Endothelial cell of umbilical vein (primary cell): ENCODE data around the gene TNPO1. TPM values are rescaled to one million over a fixed set of nuclear protein-coding genes. Genes with fewer than 3 reads are reported as not detected.

Experiments used
- BruUV-seq: library from RNA; stranded (reverse); fragments of 400-500 nt; replicated peaks from 2 replicates; lab custom pipeline; 2021; lab: Mats Ljungman, UMichigan
- CTCF ChIA-PET: fragments of 300-600, 350-600 bp; sonication (Branson Sonifier 250); formaldehyde crosslinking; loops from one replicate; lab custom pipeline; 2021; ENCODE audit warnings: antibody characterized with exemption, inconsistent platforms; lab: Charles Lee
- POLR2A ChIA-PET: fragments of 300-600, 350-600 bp; sonication (Branson Sonifier 250); formaldehyde crosslinking; loops from one replicate; lab custom pipeline; 2021; ENCODE audit warnings: antibody characterized with exemption, inconsistent platforms; lab: Charles Lee
- DNase-seq: peaks from one replicate; pipeline ENCODE4 v3.0.0-alpha.2; 2011; ENCODE audit warnings: low read depth, low spot score
- FAIRE-seq: peaks from 2 replicates; lab custom pipeline; 2011; peaks lifted over from hg19 to GRCh38; lab: Jason Lieb, UNC
- H2AFZ ChIP-seq: 2 replicates; pipeline ENCODE4 v1.6.0; 2012; ENCODE audit warnings: low read depth, low read length, control low read depth, inconsistent platforms
- H3K27ac ChIP-seq: 2 replicates; pipeline ENCODE4 v1.5.1; 2011; ENCODE audit warnings: low read depth, mild to moderate bottlenecking, control low read depth, low read length, moderate library complexity; ENCODE audit not compliant: insufficient read depth
- H3K27me3 ChIP-seq, 2 experiments: 2 replicates each; pipeline versions ENCODE4 v1.6.0 to v1.6.1; 2011; ENCODE audit warnings: low read length in 2 of 2, mixed read lengths in 1 of 2; ENCODE audit not compliant: control insufficient read depth in 2 of 2, insufficient read depth in 2 of 2
- H3K36me3 ChIP-seq, 2 experiments: 2 replicates in 1 of 2; 3 replicates in 1 of 2; pipeline ENCODE4 v1.5.1; 2011; ENCODE audit warnings: low read length in 2 of 2, mild to moderate bottlenecking in 1 of 2, moderate library complexity in 1 of 2; ENCODE audit not compliant: control insufficient read depth in 2 of 2, insufficient read depth in 2 of 2; ENCODE audit errors: extremely low read depth in 1 of 2
- H3K4me1 ChIP-seq: 3 replicates; pipeline ENCODE4 v1.5.1; 2011; ENCODE audit warnings: mild to moderate bottlenecking, low read length; ENCODE audit not compliant: control insufficient read depth, insufficient read depth; ENCODE audit errors: extremely low read depth
- H3K4me2 ChIP-seq: 2 replicates; pipeline ENCODE4 v1.6.1; 2011; ENCODE audit warnings: low read length, control low read depth, mixed read lengths; ENCODE audit not compliant: insufficient read depth
- H3K4me3 ChIP-seq, 3 experiments: fragments of 200-600 bp in 1 of 3; sonication (generic), shearing (Covaris generic) in 1 of 3; replicated peaks in 1 of 3; 2 replicates each; pipeline ENCODE4 v1.5.1; 2011 to 2016; ENCODE audit warnings: control low read depth in 3 of 3, low read length in 3 of 3, mild to moderate bottlenecking in 2 of 3, inconsistent platforms in 1 of 3, low read depth in 1 of 3, moderate library complexity in 1 of 3; ENCODE audit not compliant: insufficient read depth in 1 of 3
- H3K79me2 ChIP-seq: 2 replicates; pipeline ENCODE4 v1.6.0; 2012; ENCODE audit warnings: low read length, inconsistent platforms; ENCODE audit not compliant: control insufficient read depth, insufficient read depth
- H3K9ac ChIP-seq: replicated peaks from 2 replicates; pipeline ENCODE3; 2011; ENCODE audit warnings: low read length, control low read depth; ENCODE audit not compliant: insufficient read depth; ENCODE audit errors: extremely low read depth
- H3K9me1 ChIP-seq: replicated peaks from 3 replicates; pipeline ENCODE4 v1.6.0; 2011; ENCODE audit warnings: mild to moderate bottlenecking, low read length; ENCODE audit not compliant: control insufficient read depth, insufficient read depth; ENCODE audit errors: extremely low read depth
- H3K9me3 ChIP-seq: replicated peaks from 2 replicates; pipeline ENCODE4 v1.5.1; 2012; ENCODE audit warnings: low read length, inconsistent platforms; ENCODE audit not compliant: control insufficient read depth, insufficient read depth
- H4K20me1 ChIP-seq: replicated peaks from 2 replicates; pipeline ENCODE3; 2011; ENCODE audit warnings: mild to moderate bottlenecking, low read length; ENCODE audit not compliant: control insufficient read depth, insufficient read depth; ENCODE audit errors: extremely low read depth
- CTCF ChIP-seq, 2 donors: IDR thresholded peaks; 1 replicate in 1 of 2; 2 replicates in 1 of 2; pipeline ENCODE4 v1.5.1; 2011; ENCODE audit warnings: low read length in 2 of 2, mild to moderate bottlenecking in 2 of 2, moderate library complexity in 2 of 2, control low read depth in 1 of 2, inconsistent platforms in 1 of 2, low read depth in 1 of 2; ENCODE audit not compliant: insufficient read depth in 1 of 2; ENCODE audit errors: extremely low read depth in 1 of 2
- EZH2 ChIP-seq: IDR thresholded peaks from 2 replicates; pipeline ENCODE4 v1.6.1; 2012; ENCODE audit warnings: borderline replicate concordance, low read depth, mild to moderate bottlenecking, moderate library complexity, low read length, inconsistent platforms; ENCODE audit not compliant: severe bottlenecking
- FOS ChIP-seq: IDR thresholded peaks from 2 replicates; pipeline ENCODE4 v1.6.1; 2011; ENCODE audit warnings: mild to moderate bottlenecking, low read length, moderate library complexity, borderline replicate concordance; ENCODE audit not compliant: insufficient read depth
- GATA2 ChIP-seq: IDR thresholded peaks from 2 replicates; pipeline ENCODE4 v1.7.0; 2011; ENCODE audit warnings: low read depth, mild to moderate bottlenecking, moderate library complexity, mixed read lengths, low read length; ENCODE audit not compliant: insufficient read length, insufficient read depth
- JUN ChIP-seq: IDR thresholded peaks from 2 replicates; pipeline ENCODE4 v1.6.1; 2011; ENCODE audit warnings: borderline replicate concordance, low read depth; ENCODE audit not compliant: insufficient read length, insufficient read depth
- MAX ChIP-seq: IDR thresholded peaks from 2 replicates; pipeline ENCODE4 v1.6.1; 2011; ENCODE audit not compliant: insufficient read depth, insufficient read length
- MYC ChIP-seq: IDR thresholded peaks from one replicate; pipeline ENCODE4 v1.6.1; 2011; ENCODE audit warnings: mild to moderate bottlenecking, low read depth, low read length
- POLR2A ChIP-seq: IDR thresholded peaks from 2 replicates; pipeline ENCODE4 v1.6.1; 2012; ENCODE audit warnings: low read depth, mild to moderate bottlenecking, control low read depth, low read length
- POLR2AphosphoS5 ChIP-seq: IDR thresholded peaks from 2 replicates; pipeline ENCODE4 v1.6.1; 2012; ENCODE audit warnings: low read depth, mild to moderate bottlenecking, control low read depth, low read length, moderate library complexity; ENCODE audit not compliant: insufficient read depth
- dilution Hi-C: fragments of 300-500 bp; cut with MboI; formaldehyde crosslinking; loops from one replicate; pipeline ENCODE4 v1.15.0; 2019; ENCODE audit warnings: low sequenced_read_pairs; ENCODE audit not compliant: extremely low pct_ligation_motif_present
- intact Hi-C: fragments of 100-400 bp; cut with micrococcal nuclease; formaldehyde crosslinking; loops from one replicate; pipeline ENCODE4 v1.10.0; 2022
- polyA plus RNA-seq, 4 experiments: library from polyadenylated mRNA; depleted of rRNA in 3 of 4; stranded (reverse) in 3 of 4; unstranded in 1 of 4; fragments of >200 nt; gene quantifications; 2 replicates each; pipeline versions ENCODE4 v1.2.1 to v1.2.3, GENCODE V29; 2011 to 2012; ENCODE audit warnings: missing spikeins in 1 of 4
- total RNA-seq: library from RNA; stranded (reverse); gene quantifications from 2 replicates; pipeline ENCODE4 v1.2.3, GENCODE V29; 2021

Gene TNPO1
- total and polyA plus RNA-seq, 2 donors (not counting 3 experiments of a cell fraction or from before 2014, with no cell fraction given): 65.6 to 298 TPM

DNA sequence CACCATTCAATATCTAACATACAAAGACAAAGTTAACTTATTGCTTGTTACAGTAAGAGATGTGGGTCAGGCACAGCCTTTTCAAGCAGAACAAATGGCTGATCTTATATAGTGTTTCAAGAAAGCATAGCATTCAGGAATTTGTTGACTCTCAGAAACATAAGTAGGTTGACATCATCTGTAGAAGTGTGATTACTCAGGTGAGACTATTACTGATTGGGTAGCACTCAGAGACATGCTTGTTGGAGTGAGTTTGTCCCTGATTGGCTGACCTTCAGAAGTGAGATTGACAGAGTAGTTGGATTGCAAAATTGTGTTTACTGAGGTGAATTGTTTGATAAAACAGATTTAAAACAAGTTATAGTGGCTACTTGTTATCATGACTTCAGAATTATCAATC, 30.7 kb upstream of the TNPO1 start:
- POLR2A ChIA-PET: no interaction called here

More for the DNA sequence above, 30.7 kb upstream of the TNPO1 start:
- dilution Hi-C loops: no loop called here
- H3K9me1 ChIP-seq: no peaks in the 10 kb centered on the region
- no peak overlapping the region for H3K4me3 ChIP-seq
- H3K4me2 ChIP-seq: no peak overlapping the region
- no peak overlapping the region for H2AFZ ChIP-seq
- H3K36me3 ChIP-seq: no peaks in the 10 kb centered on the region
- CTCF ChIA-PET: no interaction called here
- no peak overlapping the region for H3K27ac ChIP-seq
- no TSS peak for BruUV-seq
- DNase-seq: no peak
- no peaks in the 10 kb centered on the region for H3K9me3 ChIP-seq
- TF ChIP-seq EZH2 (no peak), GATA2 (no peak), MYC (no peak), FOS (no peak), MAX (no peak), JUN (no peak), POLR2AphosphoS5 (no peak), POLR2A (no peak), CTCF (IDR thresholded peaks at IDR 0.05; ENCODE audit: extremely low read depth in 1 of 2, insufficient read depth in 1 of 2, low read depth in 1 of 2, low read length in 2 of 2) (no peak)
- FAIRE-seq: no peak
- no peaks in the 10 kb centered on the region for H3K27me3 ChIP-seq
- no peaks in the 10 kb centered on the region for H3K4me1 ChIP-seq
- intact Hi-C loops: no loop called here
- H4K20me1 ChIP-seq: no peaks in the 10 kb centered on the region
- no peaks in the 10 kb centered on the region for H3K79me2 ChIP-seq
- no peak overlapping the region for H3K9ac ChIP-seq
